NCI-H2081 treated with DMSO at 0.1 percent for 48 hours (cell line): ENCODE data around the gene DIS3L2.
"Not testable (repeated sequence)": the region's sequence is repeated elsewhere in the genome, so short reads cannot be mapped to it uniquely, and the experiment has no call there.

ENCODE experiments used
- DNase-seq: peaks from one replicate; lab custom pipeline; 2025; lab: John Stamatoyannopoulos, UW

DIS3L2 gene

GRCh38 chr2:232334885-232335205 is 373.3 kb downstream of the DIS3L2 start:
- not testable (repeated sequence) for DNase-seq

DNA sequence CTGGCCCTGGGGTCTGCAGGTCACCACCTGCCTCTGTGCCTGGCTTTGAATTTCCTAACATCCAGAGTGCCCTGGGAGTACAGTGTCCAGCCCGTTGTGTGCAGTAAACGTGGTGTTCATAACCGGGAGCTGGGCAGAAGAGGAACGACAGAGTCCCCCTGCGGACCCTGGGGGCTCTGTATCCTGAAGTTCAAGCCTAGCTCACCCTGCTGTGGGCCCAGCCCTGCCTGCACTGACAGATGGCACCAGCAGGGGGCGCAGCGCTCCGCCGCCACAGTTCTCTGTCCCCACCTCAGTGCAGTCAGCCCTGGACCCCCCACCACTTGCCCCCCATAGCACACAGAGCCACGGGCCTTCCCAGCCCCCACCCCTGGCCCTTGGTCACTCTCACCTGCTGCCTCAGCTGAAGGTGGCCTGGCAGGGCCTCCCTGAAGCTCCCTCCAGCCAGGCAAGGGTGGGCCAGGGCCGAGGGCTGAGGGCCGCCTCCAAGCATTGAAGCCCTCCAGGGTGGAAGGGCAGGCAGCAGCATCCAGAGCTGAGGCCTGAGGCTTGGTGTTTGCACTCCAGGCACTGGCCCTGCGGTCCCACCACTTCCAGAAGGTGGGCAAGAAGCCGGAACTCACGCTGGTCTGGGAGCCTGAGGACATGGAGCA is 373.8 kb downstream of the DIS3L2 start:
- not testable (repeated sequence) for DNase-seq

DNA sequence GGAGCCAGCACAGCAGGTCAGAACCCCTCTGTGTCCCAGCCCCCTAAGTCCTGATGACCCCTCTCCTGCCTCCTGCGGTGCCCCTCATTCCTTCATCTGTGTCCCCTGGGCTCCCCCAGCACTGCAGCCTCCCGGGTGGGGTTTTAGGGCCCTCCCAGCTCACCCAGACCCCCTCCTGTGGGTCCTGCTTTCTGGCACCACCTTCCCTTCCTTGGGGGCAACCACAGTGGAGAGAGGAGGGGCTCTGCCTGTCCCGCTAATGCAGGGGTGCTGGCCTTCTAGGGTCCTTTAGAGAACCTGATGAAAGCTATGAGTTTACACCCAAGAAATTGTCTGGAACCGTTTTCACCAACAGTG is 374.3 kb downstream of the DIS3L2 start:
- no peak for DNase-seq

DNA sequence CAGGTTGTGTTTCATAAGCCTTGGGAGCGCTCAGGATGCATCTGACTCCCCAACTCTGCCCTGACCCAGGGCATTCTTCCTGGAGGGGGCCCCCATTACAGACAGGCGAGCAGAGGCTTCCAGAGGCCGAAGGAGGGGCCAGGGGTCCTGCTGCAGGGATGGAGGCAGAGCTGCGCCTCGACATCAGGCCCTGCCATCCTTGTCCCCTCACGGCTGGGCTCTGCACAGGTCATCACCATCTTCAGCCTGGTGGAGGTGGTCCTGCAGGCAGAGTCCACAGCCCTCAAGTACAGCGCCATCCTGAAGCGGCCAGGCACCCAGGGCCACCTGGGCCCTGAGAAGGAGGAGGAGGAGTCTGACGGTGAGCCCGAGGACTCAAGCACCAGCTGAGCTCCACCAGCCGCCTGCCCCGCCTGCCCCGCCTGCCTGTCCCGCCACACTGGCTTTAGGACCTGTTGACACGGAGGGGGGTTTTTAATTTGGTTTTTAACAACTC is 374.8 kb downstream of the DIS3L2 start:
- DNase-seq, result no peak

DNA sequence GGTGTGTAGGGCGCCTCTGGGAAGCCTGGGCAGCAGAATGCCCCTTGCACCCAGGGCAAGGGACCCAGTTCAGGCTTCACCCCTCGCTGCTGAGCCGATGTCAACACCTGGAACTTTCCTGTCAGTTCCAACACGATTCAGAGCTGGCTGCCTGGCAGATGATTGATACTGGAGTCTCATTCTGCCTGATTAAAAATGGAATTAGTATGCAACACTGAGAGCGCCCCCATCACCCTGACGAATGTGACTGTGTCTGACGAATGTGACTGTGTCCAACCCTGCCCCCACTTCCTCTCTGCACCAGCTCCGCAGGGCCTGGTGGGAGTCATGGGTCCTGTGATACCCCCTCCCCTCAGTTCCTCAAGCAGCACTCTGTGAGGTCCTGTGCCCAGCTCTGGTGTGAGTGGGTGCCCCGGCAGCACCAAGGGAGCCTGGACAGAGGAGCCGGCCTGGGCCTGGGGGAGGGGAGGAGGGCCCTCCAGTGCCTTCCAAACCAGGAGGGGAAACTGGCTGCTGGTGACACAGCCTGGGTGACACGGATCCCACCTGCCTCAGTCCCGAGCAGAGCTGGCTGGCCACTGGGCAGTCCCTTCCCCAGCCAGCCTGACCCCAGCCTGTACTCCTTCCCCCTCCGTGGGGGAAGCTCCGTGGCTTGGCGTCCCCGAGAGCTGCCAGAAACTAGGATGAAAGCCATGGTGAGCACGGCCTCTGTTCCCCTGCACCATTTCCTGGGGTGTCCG is 375.6 kb downstream of the DIS3L2 start:
- DNase-seq, result no peak

GRCh38 chr2:232338094-232338758 is 376.7 kb downstream of the DIS3L2 start:
- not testable (repeated sequence) for DNase-seq

DNA sequence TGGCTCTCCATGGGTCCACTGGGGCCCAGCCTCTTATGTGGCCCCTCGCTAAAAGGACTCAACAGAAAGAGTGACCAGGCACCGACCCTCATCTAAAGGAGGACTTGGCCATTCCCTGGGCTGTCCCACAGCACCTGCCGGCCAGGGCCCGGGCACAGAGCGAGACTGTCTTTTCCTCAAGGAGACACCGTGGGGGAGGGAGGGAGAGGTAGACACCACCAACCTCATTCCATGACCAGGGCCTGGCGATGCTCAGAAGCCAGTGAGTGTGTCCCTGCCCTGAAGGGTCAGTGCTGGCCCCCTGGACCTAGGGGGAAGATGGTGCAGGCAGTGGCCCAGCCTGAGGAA is 377.2 kb downstream of the DIS3L2 start:
- DNase-seq, result no peak

DNA sequence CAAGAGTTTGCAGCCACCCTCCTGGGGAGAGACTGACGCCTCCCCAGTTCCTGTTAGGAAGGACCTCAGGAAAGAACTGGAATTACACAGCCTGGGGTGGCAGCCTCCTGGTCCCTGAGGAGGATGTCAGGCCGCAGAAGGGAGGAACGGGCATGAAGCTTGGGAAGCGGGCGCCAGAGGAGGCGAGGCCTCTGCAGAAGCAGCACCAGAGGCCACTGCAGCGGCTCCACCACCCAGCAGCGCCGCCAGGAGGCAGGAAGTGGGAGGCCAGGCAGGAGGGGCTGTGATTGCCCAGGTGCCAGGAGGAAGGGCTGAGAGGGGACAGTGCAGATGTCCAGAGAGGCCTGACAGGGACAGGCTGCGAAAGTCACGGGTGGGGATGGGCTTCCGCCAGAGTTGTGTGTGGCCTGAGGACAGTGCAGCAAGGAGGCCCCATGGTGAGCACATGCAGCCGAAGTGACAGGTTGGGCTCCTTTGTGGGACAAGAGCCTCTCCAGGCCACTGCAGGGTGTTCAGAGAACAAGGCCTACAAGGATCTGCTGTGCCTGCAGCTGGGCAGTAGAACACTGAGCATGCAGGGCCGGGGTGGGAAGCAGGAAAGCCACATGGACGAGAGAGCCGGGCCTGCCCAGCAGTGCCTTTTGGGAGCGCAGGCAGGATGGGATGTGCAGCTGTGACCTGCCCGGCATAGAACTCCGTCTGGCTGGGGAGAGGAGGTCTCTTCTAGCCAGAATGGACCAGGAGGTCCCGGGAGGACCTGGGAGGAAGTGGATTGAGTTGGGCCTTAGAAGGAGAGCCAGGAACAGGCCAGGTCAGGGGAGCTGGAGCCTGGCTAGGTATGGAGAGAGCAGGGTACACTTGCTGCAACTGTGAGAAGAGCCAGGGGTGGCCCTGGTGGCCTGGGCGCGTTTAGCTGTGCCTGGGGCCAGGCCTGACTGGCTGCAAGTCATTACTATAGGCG is 377.9 kb downstream of the DIS3L2 start:
- no peak for DNase-seq

DNA sequence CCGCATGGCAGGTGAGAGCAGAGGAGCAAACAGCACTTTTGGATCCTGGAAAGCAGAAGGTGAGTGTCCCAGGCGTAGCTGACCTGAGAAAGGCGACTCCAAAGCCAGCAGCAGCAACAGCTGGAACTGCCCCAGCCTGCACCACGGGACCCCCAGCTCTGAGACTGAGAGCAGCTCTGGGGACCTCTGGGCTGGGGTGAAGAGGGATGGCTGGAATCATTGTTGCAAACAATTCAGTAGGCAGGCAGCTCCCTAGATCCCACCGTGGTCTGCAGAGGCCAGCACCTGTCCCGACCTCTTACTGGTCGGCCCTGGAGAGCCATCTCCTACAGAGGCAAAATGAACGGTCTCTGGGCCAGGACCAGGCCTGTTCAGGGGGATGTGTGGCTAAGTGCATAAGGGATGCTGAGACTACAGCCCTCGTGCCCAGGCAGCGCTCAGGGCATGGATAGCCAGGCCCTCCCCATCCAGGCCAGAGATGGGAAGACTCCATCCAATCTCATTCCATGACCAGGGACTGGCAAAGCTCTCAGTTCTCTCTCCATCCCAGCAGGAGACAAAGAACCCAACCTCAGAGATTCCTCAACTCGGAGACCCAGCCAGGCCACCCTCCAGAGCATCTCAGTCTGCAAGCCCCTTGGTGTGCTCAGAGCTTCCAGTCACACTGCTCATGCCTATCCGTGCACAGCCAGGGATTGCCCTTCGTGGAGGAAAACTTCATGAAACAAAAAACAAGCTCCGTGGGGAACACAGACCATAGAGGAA is 378.8 kb downstream of the DIS3L2 start:
- no peak for DNase-seq

GRCh38 chr2:232341061-232341738 is 379.7 kb downstream of the DIS3L2 start:
- DNase-seq, result no peak

DNA sequence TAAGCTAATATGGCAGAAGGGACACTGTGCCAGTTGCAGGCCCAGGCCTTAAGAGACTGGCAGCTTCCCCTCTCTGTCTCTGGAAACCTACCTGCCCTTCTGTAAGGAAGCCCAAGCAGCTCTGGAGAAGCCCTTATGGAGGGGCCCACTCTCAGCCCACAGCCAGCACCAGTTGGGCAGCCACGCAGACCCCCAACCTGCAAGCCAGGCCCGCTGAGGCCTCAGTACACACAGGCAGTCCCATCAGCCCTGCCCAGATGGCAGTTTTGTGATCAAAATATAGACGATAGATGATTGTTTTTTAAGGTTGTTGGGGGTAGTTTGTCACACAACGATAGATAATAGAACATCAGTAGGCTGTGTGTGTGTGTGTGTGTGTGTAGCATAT is 380.2 kb downstream of the DIS3L2 start:
- no peak for DNase-seq

DNA sequence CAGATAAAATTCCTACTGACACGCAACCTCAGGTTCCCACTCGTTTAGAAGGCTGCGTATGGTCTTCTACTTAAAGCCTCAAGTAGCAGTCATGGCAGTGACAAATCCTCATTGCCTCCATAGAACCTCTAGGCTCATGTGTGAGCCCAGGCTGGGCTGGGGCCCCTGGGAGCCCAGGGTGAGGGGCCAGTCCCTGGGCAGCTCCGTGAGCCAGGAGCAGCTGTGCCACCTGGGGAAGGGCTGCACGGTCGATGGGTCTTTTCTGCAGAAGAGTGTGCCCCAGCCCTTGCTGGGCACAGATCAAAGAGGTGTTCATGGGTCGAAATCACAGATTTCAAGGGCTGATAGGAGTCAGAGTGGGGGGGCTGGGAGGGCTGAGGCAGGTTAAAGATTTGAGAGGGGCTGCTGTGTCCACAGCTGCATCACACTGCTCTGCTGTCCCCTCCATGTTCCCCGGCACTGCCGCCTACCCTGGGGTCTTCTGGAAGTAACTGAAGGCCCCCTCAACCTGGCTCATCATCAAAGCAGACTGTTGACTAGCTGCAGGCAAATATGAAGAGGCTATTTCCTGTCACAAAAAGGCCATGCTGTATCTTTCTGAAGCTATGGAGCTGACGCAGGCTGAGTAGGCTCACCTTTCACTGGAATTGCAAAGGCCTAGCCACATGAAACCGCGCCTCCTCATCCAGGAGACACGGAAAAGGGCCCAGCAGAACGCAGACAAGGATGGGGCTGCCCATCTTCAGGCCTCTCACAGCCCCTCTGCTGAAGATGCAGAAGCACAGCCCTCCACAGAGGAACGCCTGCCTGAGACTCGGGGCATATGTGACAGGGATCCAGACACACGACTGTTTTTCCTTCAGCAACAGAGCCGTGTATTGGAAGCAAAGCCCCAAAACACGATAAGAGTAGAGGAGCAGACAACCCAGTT is 381.4 kb downstream of the DIS3L2 start:
- DNase-seq, result no peak

- DNase-seq, result no peak
These were observed 382.3 kb downstream of the DIS3L2 start for GRCh38 chr2:232343821-232344220.

- no peak for DNase-seq
These were observed 383.7 kb downstream of the DIS3L2 start for GRCh38 chr2:232345251-232345650.

DNA sequence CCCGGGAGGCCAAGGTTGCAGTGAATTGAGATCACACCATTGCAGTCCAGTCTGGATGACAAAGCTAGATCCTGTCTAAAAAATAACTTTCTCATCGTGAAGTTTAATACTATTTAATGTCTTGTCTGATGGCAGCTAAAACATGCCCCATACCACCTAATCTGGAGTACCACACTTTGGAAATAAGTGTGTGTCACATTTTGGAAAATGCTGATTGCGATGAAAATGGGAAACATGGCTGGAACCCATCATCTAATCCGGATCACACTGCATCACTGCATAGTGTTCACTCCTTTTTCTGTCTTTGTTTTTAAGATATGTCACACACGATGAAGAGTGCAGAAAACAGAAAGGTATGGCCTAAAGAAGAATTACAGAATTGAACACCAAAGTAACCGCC is 385.9 kb downstream of the DIS3L2 start:
- DNase-seq, result no peak

- no peak for DNase-seq
These were observed 387.4 kb downstream of the DIS3L2 start for GRCh38 chr2:232348936-232349335.

- DNase-seq, result no peak
These were observed 388.0 kb downstream of the DIS3L2 start for GRCh38 chr2:232349546-232349945.

GRCh38 chr2:232349946-232350635 is 388.6 kb downstream of the DIS3L2 start:
- DNase-seq, result no peak
